Natural killer cell (primary cell): ENCODE results near the gene SHMT2. TPM values are rescaled to one million over a fixed set of nuclear protein-coding genes. Genes with fewer than 3 reads are reported as not detected.
"Not testable (repeated sequence)": the region's sequence is repeated elsewhere in the genome, so short reads cannot be mapped to it uniquely, and the experiment has no call there.

ENCODE experiments used
- ATAC-seq, 3 donors: fragments of 150-1000 bp in 2 of 3; fragments of 200-7000 bp in 1 of 3; cut with Tn5 transposase; 1 replicate in 1 of 3; 2 replicates in 2 of 3; pipeline ENCODE4 v1.10.0; 2021; ENCODE audit warnings: mild to moderate bottlenecking in 2 of 3, moderate library complexity in 2 of 3
- DNase-seq, 2 donors: peaks; one replicate each; pipeline versions ENCODE4 v3.0.0 to v3.0.0-alpha.2; 2013 to 2021; ENCODE audit warnings: mixed read lengths in 1 of 2
- H3K27ac ChIP-seq: one replicate; pipeline ENCODE4 v1.5.1; 2013; ENCODE audit warnings: mild to moderate bottlenecking, low read length
- H3K27me3 ChIP-seq: one replicate; pipeline ENCODE4 v1.6.1; 2013; ENCODE audit warnings: low read length; ENCODE audit not compliant: control insufficient read depth, insufficient read depth
- H3K36me3 ChIP-seq: one replicate; pipeline ENCODE4 v1.6.1; 2013; ENCODE audit warnings: low read length; ENCODE audit not compliant: control insufficient read depth, insufficient read depth
- H3K4me1 ChIP-seq: one replicate; pipeline ENCODE4 v1.6.1; 2013; ENCODE audit warnings: low read length; ENCODE audit not compliant: control insufficient read depth, insufficient read depth
- H3K4me3 ChIP-seq: one replicate; pipeline ENCODE4 v1.5.1; 2013; ENCODE audit warnings: low read length
- H3K9me3 ChIP-seq: one replicate; pipeline ENCODE4 v1.6.1; 2013; ENCODE audit warnings: low read length; ENCODE audit not compliant: control insufficient read depth, insufficient read depth
- H3K27ac Mint-ChIP-seq, 2 donors: one replicate each; pipeline ENCODE4 v1.8.0; 2022; ENCODE audit warnings: mild to moderate bottlenecking in 2 of 2, mixed read lengths in 2 of 2, moderate library complexity in 1 of 2
- H3K27me3 Mint-ChIP-seq, 2 donors: one replicate each; pipeline ENCODE4 v1.8.0; 2022; ENCODE audit warnings: low read depth in 2 of 2, mixed read lengths in 2 of 2
- H3K36me3 Mint-ChIP-seq: one replicate; pipeline ENCODE4 v1.8.0; 2022; ENCODE audit warnings: mixed read lengths
- H3K4me1 Mint-ChIP-seq, 2 donors: one replicate each; pipeline ENCODE4 v1.8.0; 2022; ENCODE audit warnings: mixed read lengths in 2 of 2
- H3K4me3 Mint-ChIP-seq: one replicate; pipeline ENCODE4 v1.8.0; 2022; ENCODE audit warnings: mild to moderate bottlenecking, moderate library complexity, mixed read lengths
- H3K9me3 Mint-ChIP-seq, 2 donors: one replicate each; pipeline ENCODE4 v1.8.0; 2022; ENCODE audit warnings: mixed read lengths in 2 of 2
- WGBS: methylation state at CpG from one replicate; pipeline ENCODE4 v1.1.7; 2013; ENCODE audit warnings: missing lambda C conversion rate; ENCODE audit not compliant: insufficient coverage; 5-methylcytosine and 5-hydroxymethylcytosine counted together
- intact Hi-C: fragments of 100-400 bp; cut with micrococcal nuclease; formaldehyde crosslinking; loops from one replicate; pipeline ENCODE4 v1.14.2; 2022
- total RNA-seq, 4 donors: library from RNA; stranded (reverse); fragments of 120-200 nt in 1 of 4; gene quantifications; one replicate each; pipeline versions ENCODE4 v1.2.3 to v1.2.4, GENCODE V29; 2013 to 2022
- TF ChIP-seq, protein P1 (sequence below): fragments of 200-600 bp; IDR thresholded peaks from one replicate; pipeline ENCODE4 v1.8.0; 2022; ENCODE audit warnings: antibody characterized with exemption

Gene SHMT2
- total RNA-seq, 3 donors from 2014 or later (not counting 1 experiment from before 2014, with no cell fraction given) = 28.6 to 39.3 (median 34.9) TPM

DNA sequence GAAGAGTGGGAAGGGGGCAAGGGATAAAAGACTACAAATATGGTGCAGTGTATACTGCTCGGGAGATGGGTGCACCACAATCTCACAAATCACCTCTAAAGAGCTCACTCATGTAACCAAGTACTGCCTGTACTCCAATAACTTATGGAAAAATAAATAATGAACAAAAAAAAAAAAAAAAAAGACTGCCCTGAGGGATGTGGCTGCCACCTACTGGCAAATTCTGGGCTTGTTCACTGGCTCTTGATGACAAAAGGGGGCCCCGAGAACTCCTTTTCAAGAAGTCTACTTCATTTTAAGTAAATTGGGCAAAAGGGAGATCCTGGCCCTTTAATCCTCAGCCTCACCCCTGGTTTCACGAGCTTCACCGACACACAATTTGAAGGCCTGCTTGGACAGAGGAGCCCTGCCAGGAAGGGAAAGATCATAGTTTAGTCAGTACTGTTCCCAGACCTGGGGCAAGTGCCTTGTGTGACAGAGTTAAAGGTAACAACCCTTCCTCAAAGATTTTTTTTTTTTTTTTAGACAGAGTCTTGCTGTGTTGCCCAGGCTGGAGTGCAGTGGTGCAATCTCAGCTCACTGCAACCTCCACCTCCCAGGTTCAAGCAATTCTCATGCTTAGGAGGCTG is 47.5 kb downstream of the SHMT2 start:
- Mint-ChIP-seq H3K27me3 (no peaks in the 10 kb centered on the region), H3K9me3 (no peaks in the 10 kb centered on the region), H3K36me3 (peaks cover 36% of the 10 kb centered on the region), H3K27ac (peak overlapping the region in 1 of 2 donors; percentile 5), H3K4me1 (peaks cover 6 to 12% of the 10 kb centered on the region in 2 donors), H3K4me3 (no peak overlapping the region)
- intact Hi-C loops = no loop called here
- TF ChIP-seq, protein P1, sequence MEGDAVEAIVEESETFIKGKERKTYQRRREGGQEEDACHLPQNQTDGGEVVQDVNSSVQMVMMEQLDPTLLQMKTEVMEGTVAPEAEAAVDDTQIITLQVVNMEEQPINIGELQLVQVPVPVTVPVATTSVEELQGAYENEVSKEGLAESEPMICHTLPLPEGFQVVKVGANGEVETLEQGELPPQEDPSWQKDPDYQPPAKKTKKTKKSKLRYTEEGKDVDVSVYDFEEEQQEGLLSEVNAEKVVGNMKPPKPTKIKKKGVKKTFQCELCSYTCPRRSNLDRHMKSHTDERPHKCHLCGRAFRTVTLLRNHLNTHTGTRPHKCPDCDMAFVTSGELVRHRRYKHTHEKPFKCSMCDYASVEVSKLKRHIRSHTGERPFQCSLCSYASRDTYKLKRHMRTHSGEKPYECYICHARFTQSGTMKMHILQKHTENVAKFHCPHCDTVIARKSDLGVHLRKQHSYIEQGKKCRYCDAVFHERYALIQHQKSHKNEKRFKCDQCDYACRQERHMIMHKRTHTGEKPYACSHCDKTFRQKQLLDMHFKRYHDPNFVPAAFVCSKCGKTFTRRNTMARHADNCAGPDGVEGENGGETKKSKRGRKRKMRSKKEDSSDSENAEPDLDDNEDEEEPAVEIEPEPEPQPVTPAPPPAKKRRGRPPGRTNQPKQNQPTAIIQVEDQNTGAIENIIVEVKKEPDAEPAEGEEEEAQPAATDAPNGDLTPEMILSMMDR = peak; percentile 2
- H3K27ac ChIP-seq = no peak overlapping the region
- H3K27me3 ChIP-seq = no peaks in the 10 kb centered on the region
- DNase-seq = peak in 1 of 2 donors; percentile 21
- H3K4me3 ChIP-seq = no peak overlapping the region
- WGBS = 95% methylated on average over 3 of the region's 4 CpGs
- no peak for ATAC-seq
- H3K4me1 ChIP-seq = peaks cover 6% of the 10 kb centered on the region
- peaks cover 42% of the 10 kb centered on the region for H3K36me3 ChIP-seq
- no peaks in the 10 kb centered on the region for H3K9me3 ChIP-seq

DNA sequence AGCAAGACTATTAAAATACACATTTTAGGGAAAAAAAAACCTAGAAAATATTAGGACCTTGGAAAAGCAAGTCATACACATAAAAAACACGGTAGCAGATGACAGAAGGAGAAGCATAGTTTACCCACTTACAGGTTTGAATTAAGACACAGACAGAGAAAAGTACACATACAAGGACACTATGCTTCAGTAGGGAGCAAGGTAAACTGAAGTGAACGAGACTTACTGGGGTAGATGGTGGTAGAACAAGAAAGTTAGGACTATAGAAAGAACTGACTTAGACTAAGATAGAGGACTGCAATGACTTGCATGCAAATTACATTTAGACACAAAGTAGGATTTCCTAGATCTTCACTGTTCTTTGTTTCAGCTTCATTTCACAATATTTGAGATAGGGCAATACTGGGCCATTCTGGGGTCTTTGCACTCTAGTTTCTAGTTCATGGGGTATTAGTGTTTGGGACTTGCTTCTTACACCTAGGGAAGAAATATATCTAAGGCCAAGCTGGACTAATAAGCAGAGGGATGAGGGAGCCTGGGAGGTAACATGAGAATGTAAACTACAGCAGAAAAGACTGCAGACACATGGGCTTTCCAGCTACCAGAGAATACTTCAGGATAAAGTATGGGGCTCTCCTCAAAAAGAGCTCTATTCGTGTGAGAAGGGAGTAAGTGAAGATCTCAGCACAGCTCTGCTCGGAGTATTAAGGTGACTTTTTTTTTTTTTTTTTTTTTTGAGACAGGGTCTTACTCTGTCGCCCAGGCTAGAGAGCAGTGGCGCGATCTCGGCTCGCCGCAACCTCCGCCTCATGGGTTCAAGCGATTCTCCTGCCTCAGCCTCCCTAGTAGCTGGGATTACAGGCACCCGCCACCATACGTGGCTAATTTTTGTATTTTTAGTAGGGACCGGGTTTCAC is 49.2 kb downstream of the SHMT2 start:
- Mint-ChIP-seq H3K27me3 (no peaks in the 10 kb centered on the region), H3K27ac (no peak overlapping the region), H3K36me3 (peaks cover 36% of the 10 kb centered on the region), H3K4me3 (no peak overlapping the region), H3K9me3 (no peaks in the 10 kb centered on the region), H3K4me1 (peaks cover 6 to 12% of the 10 kb centered on the region in 2 donors)
- no peaks in the 10 kb centered on the region for H3K9me3 ChIP-seq
- 96% methylated on average over 14 of the region's 15 CpGs for WGBS
- no peak overlapping the region for H3K27ac ChIP-seq
- no peaks in the 10 kb centered on the region for H3K27me3 ChIP-seq
- TF ChIP-seq, protein P1 = no peak
- no peak overlapping the region for H3K4me3 ChIP-seq
- H3K36me3 ChIP-seq = peaks cover 39% of the 10 kb centered on the region
- intact Hi-C loops = no loop called here
- DNase-seq = no peak
- H3K4me1 ChIP-seq = peaks cover 6% of the 10 kb centered on the region
- ATAC-seq = no peak

DNA sequence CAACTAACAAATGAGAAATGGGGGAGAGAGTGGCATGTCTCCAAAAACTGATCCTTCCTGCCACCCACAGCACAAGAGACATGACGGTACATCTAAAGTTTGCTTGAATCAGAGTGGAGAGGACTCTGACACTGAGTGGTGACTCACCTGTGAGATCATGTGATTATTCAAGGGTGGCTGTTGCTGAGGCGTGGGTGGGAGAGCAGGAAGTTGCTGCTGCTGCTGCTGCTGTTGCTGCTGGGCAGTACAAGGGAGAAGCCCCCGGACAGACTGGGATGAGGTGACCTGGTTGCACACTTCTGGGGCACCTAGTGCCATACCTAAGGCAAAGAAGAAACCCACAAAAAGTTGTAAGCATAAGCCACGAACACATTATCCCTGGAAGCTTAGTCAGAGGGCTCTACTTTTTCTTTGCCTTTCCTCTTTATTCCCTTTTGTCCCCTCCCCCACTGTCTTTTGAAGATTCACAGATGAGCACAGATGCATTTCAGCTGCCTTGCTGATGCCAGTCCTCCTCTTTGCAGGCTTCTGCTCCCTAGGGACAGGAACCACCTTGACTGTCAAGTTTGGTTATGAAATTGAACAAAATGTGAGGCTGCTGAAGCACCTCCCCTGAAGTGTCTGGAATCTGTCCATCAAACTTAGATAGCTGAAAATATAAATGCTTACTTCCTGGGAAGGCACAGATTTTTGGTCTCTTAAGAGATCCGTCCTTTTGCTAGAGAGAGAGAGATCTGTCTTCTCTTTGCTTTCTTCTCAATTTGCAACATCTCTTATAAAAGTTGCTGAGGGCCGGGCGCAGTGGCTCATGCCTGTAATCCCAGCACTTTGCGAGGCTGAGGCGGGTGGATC is 50.9 kb downstream of the SHMT2 start:
- ATAC-seq (peak; percentile 71 to 91 (median 72)), DNase-seq (peak in 1 of 2 donors; percentile 75)
- TF ChIP-seq, protein P1 = no peak
- Mint-ChIP-seq H3K27me3 (no peaks in the 10 kb centered on the region), H3K36me3 (peaks cover 27% of the 10 kb centered on the region), H3K9me3 (no peaks in the 10 kb centered on the region), H3K4me3 (no peak overlapping the region), H3K4me1 (peaks cover 6 to 12% of the 10 kb centered on the region in 2 donors), H3K27ac (peak overlapping the region in 1 of 2 donors; percentile 78)
- H3K4me1 ChIP-seq = peaks cover 6% of the 10 kb centered on the region
- H3K36me3 ChIP-seq = peaks cover 45% of the 10 kb centered on the region
- intact Hi-C loops = no loop called here
- no peaks in the 10 kb centered on the region for H3K9me3 ChIP-seq
- H3K27me3 ChIP-seq = no peaks in the 10 kb centered on the region
- H3K4me3 ChIP-seq = no peak overlapping the region
- H3K27ac ChIP-seq = peak overlapping the region; percentile 37
- 67% methylated on average over 9 of the region's 9 CpGs for WGBS

DNA sequence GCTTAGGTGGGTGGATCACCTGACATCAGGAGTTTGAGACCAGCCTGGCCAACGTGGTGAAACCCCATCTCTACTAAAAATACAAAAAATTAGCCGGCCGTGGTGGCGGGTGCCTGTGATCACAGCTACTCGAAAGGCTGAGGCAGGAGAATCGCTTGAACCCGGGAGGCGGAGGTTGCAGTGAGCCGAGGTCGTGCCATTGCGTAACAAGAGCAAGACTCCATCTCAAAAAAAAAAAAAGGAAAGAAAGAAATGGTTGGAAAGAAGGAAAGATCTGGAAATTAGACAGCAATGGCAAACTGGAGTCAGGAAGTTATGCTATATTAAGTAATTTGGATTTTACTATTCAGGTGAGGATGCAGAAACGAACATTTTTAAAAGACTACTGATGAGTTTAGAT is 52.6 kb downstream of the SHMT2 start:
- H3K4me1 ChIP-seq, intact Hi-C loops, H3K4me3 ChIP-seq, H3K27ac ChIP-seq, DNase-seq, H3K9me3 Mint-ChIP-seq, ATAC-seq, H3K4me3 Mint-ChIP-seq, H3K9me3 ChIP-seq, H3K27me3 Mint-ChIP-seq, H3K27me3 ChIP-seq: not testable (repeated sequence)
- H3K36me3 ChIP-seq = peaks cover 46% of the 10 kb centered on the region
- Mint-ChIP-seq H3K4me1 (peaks cover 6 to 12% of the 10 kb centered on the region in 2 donors), H3K36me3 (peaks cover 25% of the 10 kb centered on the region), H3K27ac (peak overlapping the region in 1 of 2 donors; percentile 29)
- WGBS = 93% methylated on average over 12 of the region's 12 CpGs
